ENCODE data around the gene USP47. TPM values are rescaled to one million over a fixed set of nuclear protein-coding genes. Genes with fewer than 3 reads are reported as not detected.
A peak's percentile ranks its signal among the peaks of the same experiment; 100 is the strongest.

USP47 gene
- total and polyA plus RNA-seq, 7 donors = 31.3 to 132 (median 78.9) TPM

DNA sequence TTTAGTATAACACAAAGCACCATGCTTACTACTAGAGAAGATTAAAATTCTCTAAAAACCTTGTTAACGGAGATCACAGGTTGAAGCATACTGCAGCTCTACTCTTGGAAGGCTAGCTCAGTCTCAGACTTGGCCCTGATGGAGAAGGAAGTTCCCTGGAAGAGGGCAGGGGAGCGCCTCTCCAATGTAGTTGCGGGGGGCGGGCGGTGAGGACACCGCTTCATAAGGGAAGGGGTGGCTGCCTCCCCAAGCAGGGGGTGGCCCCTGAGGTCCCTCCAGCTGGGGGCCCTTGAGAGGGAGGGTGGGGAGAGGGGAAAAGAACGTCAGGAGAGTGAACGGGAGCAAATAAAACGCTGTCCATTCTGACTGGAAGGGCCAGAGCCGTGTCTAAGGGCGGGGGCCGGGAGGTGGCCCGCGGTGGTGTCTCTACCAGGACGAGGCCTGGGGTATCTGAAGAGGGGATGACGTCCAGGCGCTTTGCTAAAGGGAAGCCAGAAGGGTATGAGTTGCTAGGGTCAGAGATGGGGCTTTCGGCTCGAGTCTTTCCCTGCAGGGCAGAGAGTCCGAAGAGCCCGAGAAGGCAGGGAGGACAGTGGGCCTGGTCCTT, 553 bp upstream of the USP47 start:
- H3K36me3 ChIP-seq (ENCODE audit: insufficient read depth in 1 of 2, low read depth in 1 of 2) = no peaks in the 10 kb centered on the region
- ATAC-seq = peak; percentile 39 to 67 (median 48)
- intact Hi-C loops (cut with DNase I) = loop anchor here in 1 of 2 donors (10.0 kb wide), 1 partner anchor 54 kb away; no protein-coding TSS in a partner anchor
- peak overlapping the region; percentile 89 for H3K4me3 ChIP-seq
- H3K4me1 ChIP-seq = peaks cover 26% of the 10 kb centered on the region
- TF ChIP-seq, protein P1, sequence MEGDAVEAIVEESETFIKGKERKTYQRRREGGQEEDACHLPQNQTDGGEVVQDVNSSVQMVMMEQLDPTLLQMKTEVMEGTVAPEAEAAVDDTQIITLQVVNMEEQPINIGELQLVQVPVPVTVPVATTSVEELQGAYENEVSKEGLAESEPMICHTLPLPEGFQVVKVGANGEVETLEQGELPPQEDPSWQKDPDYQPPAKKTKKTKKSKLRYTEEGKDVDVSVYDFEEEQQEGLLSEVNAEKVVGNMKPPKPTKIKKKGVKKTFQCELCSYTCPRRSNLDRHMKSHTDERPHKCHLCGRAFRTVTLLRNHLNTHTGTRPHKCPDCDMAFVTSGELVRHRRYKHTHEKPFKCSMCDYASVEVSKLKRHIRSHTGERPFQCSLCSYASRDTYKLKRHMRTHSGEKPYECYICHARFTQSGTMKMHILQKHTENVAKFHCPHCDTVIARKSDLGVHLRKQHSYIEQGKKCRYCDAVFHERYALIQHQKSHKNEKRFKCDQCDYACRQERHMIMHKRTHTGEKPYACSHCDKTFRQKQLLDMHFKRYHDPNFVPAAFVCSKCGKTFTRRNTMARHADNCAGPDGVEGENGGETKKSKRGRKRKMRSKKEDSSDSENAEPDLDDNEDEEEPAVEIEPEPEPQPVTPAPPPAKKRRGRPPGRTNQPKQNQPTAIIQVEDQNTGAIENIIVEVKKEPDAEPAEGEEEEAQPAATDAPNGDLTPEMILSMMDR (IDR thresholded peaks at IDR 0.05) = no peak
- peak; percentile 57 to 70 for DNase-seq
- 1 to 3% (median 1%) methylated on average over 21 of the region's 21 CpGs for WGBS, 3 donors
- no peaks in the 10 kb centered on the region for H3K9me3 ChIP-seq
- H3K27ac ChIP-seq = peak overlapping the region; percentile 99
- no peaks in the 10 kb centered on the region for H3K27me3 ChIP-seq (ENCODE audit: insufficient read depth in 3 of 3, low read length in 2 of 3)

- peak overlapping the region; percentile 99 for H3K27ac ChIP-seq
- peaks cover 39% of the 10 kb centered on the region for H3K4me1 ChIP-seq
- intact Hi-C loops (cut with DNase I) = loop anchor here in 1 of 2 donors (10.0 kb wide), 1 partner anchor 52 kb away; no protein-coding TSS in a partner anchor
- no peaks in the 10 kb centered on the region for H3K36me3 ChIP-seq (ENCODE audit: insufficient read depth in 1 of 2, low read depth in 1 of 2)
- H3K27me3 ChIP-seq (ENCODE audit: insufficient read depth in 3 of 3, low read length in 2 of 3) = no peaks in the 10 kb centered on the region
- peak overlapping the region; percentile 89 for H3K4me3 ChIP-seq
- peak; percentile 35 to 78 for DNase-seq
- 0 to 1% (median 0%) methylated on average over 18 of the region's 18 CpGs for WGBS, 3 donors
- no peaks in the 10 kb centered on the region for H3K9me3 ChIP-seq
- TF ChIP-seq, protein P1 (IDR thresholded peaks at IDR 0.05) = no peak
- ATAC-seq = peak; percentile 84
Observed at GRCh38 chr11:11842421-11843008, 743 bp downstream of the USP47 start.

GRCh38 chr11:11843211-11843621, 1.4 kb downstream of the USP47 start:
- peak in 1 of 4 donors; percentile 40 for ATAC-seq
- H3K4me3 ChIP-seq = peak overlapping the region; percentile 89
- H3K4me1 ChIP-seq = peaks cover 46% of the 10 kb centered on the region
- no peaks in the 10 kb centered on the region for H3K9me3 ChIP-seq
- DNase-seq = no peak
- intact Hi-C loops (cut with DNase I) = loop anchor here in 1 of 2 donors (10.0 kb wide), 1 partner anchor 52 kb away; no protein-coding TSS in a partner anchor
- H3K27ac ChIP-seq = peak overlapping the region; percentile 99
- H3K36me3 ChIP-seq (ENCODE audit: insufficient read depth in 1 of 2, low read depth in 1 of 2) = no peaks in the 10 kb centered on the region
- WGBS, 3 donors = 0 to 1% (median 0%) methylated on average over 3 of the region's 3 CpGs
- no peaks in the 10 kb centered on the region for H3K27me3 ChIP-seq (ENCODE audit: insufficient read depth in 3 of 3, low read length in 2 of 3)
- TF ChIP-seq, protein P1 (IDR thresholded peaks at IDR 0.05) = no peak

- Histone ChIP-seq H3K9me3 (no peaks in the 10 kb centered on the region), H3K4me3 (peak overlapping the region; percentile 89), H3K27me3 (ENCODE audit: insufficient read depth in 3 of 3, low read length in 2 of 3) (no peaks in the 10 kb centered on the region), H3K36me3 (ENCODE audit: insufficient read depth in 1 of 2, low read depth in 1 of 2) (no peaks in the 10 kb centered on the region), H3K4me1 (peaks cover 51% of the 10 kb centered on the region), H3K27ac (peak overlapping the region; percentile 99)
- TF ChIP-seq, protein P1 (IDR thresholded peaks at IDR 0.05) = no peak
- WGBS, 3 donors = 5 to 8% (median 5%) methylated on average over 2 of the region's 2 CpGs
- no peak for DNase-seq
- intact Hi-C loops (cut with DNase I) = loop anchor here in 1 of 2 donors (10.0 kb wide), 1 partner anchor 51 kb away; no protein-coding TSS in a partner anchor
- ATAC-seq = no peak
Observed at GRCh38 chr11:11843642-11844041, 1.9 kb downstream of the USP47 start.

Measured in psoas muscle (tissue), 8 donors.